AG10803 (cell line): ENCODE data around the gene TLR8.

Experiments used
- DNase-seq: peaks from one replicate; pipeline ENCODE4 v3.0.0; 2010; ENCODE audit warnings: low read depth
- H3K4me3 ChIP-seq: 2 replicates; pipeline ENCODE4 v1.5.1; 2011; ENCODE audit warnings: mild to moderate bottlenecking, low read length, control low read depth
- CTCF ChIP-seq: conservative IDR thresholded peaks from 2 replicates; pipeline ENCODE4 v1.5.1; 2011; ENCODE audit warnings: mild to moderate bottlenecking, low read length, control low read depth, inconsistent platforms

Gene TLR8

GRCh38 chrX:12912791-12913482 is 6.5 kb downstream of the TLR8 start:
- H3K4me3 ChIP-seq: no peak overlapping the region
- no peak for DNase-seq
- no peak for TF ChIP-seq CTCF

- no peak for DNase-seq
- TF ChIP-seq CTCF: no peak
- no peak overlapping the region for H3K4me3 ChIP-seq
Measured at GRCh38 chrX:12917753-12918152, 11.3 kb downstream of the TLR8 start.

GRCh38 chrX:12919051-12919450 is 12.6 kb downstream of the TLR8 start:
- DNase-seq: no peak
- H3K4me3 ChIP-seq: no peak overlapping the region
- no peak for TF ChIP-seq CTCF

- no peak overlapping the region for H3K4me3 ChIP-seq
- no peak for TF ChIP-seq CTCF
- DNase-seq: no peak
Measured at GRCh38 chrX:12919620-12920019, 13.2 kb downstream of the TLR8 start.

GRCh38 chrX:12920990-12921389 is 14.6 kb downstream of the TLR8 start:
- no peak overlapping the region for H3K4me3 ChIP-seq
- DNase-seq: no peak
- no peak for TF ChIP-seq CTCF

GRCh38 chrX:12921886-12922598 is 15.6 kb downstream of the TLR8 start:
- no peak for DNase-seq
- no peak overlapping the region for H3K4me3 ChIP-seq
- no peak for TF ChIP-seq CTCF

GRCh38 chrX:12922599-12922919 is 16.1 kb downstream of the TLR8 start:
- DNase-seq: no peak
- H3K4me3 ChIP-seq: no peak overlapping the region
- TF ChIP-seq CTCF: no peak
